ENCODE data around the gene TADA3. TPM values are rescaled to one million over a fixed set of nuclear protein-coding genes. Genes with fewer than 3 reads are reported as not detected.
"Not testable (repeated sequence)": the region's sequence is repeated elsewhere in the genome, so short reads cannot be mapped to it uniquely, and the experiment has no call there.

TADA3 gene
- polyA plus RNA-seq, 1 donor = 50.0 TPM

DNA sequence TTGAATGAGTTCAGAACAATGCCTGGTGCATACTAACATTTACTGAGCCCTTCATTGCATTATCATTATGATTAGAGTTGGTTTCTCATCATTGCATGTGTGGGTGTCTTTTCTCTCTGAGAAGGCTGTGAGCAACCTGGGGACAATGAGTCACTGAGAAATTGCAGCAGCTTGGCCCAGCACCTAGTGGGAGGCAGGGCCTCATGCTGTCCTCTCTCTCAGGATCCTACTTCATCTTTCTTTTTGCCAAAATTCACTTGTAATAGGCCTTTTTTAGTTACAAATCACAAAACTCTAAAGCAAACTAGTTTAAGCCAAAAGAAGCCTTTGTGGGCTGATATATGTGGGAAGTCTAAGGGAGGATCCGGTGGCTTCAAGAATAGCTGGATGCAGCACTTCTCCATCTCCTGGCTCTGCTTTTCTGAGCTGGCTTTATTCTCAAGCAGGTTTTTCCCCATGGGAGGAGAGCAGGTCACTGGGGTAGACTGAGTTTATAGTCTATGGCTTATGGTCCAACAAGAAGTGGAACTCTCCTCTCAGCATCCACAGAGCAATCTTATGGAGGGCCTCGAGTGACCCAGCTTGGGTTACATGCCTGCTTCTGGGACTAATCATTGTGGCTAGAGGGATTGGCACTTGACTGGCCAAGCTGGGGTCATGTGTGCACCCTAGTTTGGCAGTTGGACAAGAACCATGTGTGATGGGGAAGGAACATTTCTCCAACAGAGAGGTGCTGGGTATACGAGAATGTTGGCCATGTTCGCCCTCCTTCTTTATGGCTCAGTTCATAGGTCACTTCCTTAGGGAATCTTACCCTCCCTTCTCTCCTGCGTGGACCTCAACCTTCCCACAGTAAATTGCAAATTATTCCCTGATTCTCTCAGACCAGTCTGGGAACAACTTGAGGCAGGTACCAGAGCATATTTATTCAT lies 13.9 kb downstream of the TADA3 start:
- no peaks in the 10 kb centered on the region for H3K27me3 ChIP-seq (ENCODE audit: control insufficient read depth, insufficient read depth, low read length)
- H3K4me1 ChIP-seq (ENCODE audit: control insufficient read depth, insufficient read depth, low read length) = peaks cover 46% of the 10 kb centered on the region
- peaks cover 15% of the 10 kb centered on the region for H3K36me3 ChIP-seq (ENCODE audit: control insufficient read depth, insufficient read depth, low read length)
- no peaks in the 10 kb centered on the region for H3K9me3 ChIP-seq (ENCODE audit: control insufficient read depth, low read depth, low read length)
- no CpG with 5 or more reads among the region's 5 CpGs for WGBS (ENCODE audit: insufficient coverage, low lambda C conversion rate)
- DNase-seq = peak in 1 of 2 donors; percentile 82
- H3K27ac ChIP-seq (ENCODE audit: low read length) = peak overlapping the region; percentile 85
- H3K4me3 ChIP-seq (ENCODE audit: low read length) = no peak overlapping the region

DNA sequence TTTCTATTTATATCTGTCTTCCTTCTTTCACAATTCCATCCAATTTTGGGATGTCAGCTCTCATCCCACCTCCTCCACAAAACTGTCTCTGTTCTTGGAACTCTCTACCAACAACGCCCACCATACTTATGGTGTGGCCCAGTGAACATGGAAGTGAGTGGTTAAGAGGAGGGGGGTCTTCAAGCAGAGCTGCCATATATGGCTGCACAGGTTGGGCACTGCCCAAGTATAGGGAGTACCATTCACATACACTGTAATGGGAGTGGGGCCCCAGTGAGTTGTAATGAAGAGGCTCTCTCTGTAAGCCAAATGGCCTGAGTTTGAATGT lies 14.6 kb downstream of the TADA3 start:
- Histone ChIP-seq H3K27ac (ENCODE audit: low read length) (peak overlapping the region; percentile 85), H3K4me3 (ENCODE audit: low read length) (no peak overlapping the region), H3K4me1 (ENCODE audit: control insufficient read depth, insufficient read depth, low read length) (peaks cover 46% of the 10 kb centered on the region), H3K27me3 (ENCODE audit: control insufficient read depth, insufficient read depth, low read length) (no peaks in the 10 kb centered on the region), H3K36me3 (ENCODE audit: control insufficient read depth, insufficient read depth, low read length) (peaks cover 13% of the 10 kb centered on the region), H3K9me3 (ENCODE audit: control insufficient read depth, low read depth, low read length) (no peaks in the 10 kb centered on the region)
- DNase-seq = no peak
- no CpG with 5 or more reads among the region's 1 CpG for WGBS (ENCODE audit: insufficient coverage, low lambda C conversion rate)

DNA sequence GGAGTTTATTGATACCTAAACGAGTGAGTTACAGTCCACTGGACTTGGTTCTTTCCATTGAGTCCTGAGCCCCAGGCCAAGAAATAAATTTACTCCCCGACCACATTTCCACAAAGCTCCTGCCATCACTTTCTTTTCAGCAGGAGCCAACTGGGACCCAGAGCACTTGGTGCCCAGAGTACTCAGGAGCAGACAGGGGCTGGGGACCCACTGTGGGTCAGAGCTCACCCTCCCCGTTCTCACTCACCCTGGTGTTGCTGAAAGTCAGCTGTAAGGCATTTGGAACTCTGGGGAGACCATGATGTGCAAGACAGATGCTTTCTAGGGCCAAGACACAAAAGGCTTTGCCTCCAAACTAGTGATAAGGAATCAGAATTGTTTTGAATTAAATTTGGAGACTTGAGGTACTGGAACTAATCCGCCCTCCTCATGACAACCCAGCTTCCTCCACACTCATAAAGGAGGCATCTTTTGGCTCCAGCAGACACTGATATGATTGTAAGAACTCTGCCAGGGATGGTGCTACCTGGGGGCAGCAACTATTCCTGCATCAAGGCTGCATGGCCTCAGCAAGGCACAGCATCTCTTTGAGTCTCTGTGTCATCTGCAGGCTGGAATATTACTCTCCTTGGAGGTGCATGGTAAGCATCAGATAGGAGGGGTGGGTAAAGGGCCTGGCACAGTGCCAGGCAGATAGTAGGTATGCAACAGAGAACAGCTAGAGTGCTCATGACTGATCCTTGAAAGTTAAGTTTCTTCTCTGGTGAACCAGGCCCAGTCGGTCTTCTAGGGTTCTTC lies 15.2 kb downstream of the TADA3 start:
- H3K27ac ChIP-seq (ENCODE audit: low read length) = no peak overlapping the region
- WGBS (ENCODE audit: insufficient coverage, low lambda C conversion rate) = no CpG with 5 or more reads among the region's 5 CpGs
- peaks cover 10% of the 10 kb centered on the region for H3K36me3 ChIP-seq (ENCODE audit: control insufficient read depth, insufficient read depth, low read length)
- H3K4me3 ChIP-seq (ENCODE audit: low read length) = no peak overlapping the region
- H3K27me3 ChIP-seq (ENCODE audit: control insufficient read depth, insufficient read depth, low read length) = no peaks in the 10 kb centered on the region
- H3K9me3 ChIP-seq (ENCODE audit: control insufficient read depth, low read depth, low read length) = no peaks in the 10 kb centered on the region
- DNase-seq = no peak
- H3K4me1 ChIP-seq (ENCODE audit: control insufficient read depth, insufficient read depth, low read length) = peaks cover 45% of the 10 kb centered on the region

DNA sequence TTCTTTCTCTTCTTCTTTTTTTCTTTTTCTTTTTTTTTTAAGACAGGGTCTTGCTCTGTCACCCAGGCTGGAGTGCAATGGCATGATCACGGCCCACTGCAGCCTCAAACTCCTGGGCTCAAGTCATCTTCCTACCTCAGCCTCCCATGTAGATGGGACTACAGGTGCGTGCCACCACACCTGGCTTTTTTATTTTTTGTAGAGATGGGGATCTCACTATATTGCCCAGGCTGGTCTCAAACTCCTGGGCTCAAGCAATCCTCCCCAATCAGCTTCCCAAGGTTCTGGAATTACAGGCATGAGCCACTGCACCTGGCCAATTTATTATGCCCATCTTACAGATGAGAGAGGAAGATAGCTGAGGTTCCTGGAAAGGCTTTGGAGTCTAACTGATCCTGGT lies 21.3 kb downstream of the TADA3 start:
- H3K36me3 ChIP-seq (ENCODE audit: control insufficient read depth, insufficient read depth, low read length) = peaks cover 11% of the 10 kb centered on the region
- H3K9me3 ChIP-seq (ENCODE audit: control insufficient read depth, low read depth, low read length); DNase-seq; H3K4me3 ChIP-seq (ENCODE audit: low read length); H3K27ac ChIP-seq (ENCODE audit: low read length); H3K27me3 ChIP-seq (ENCODE audit: control insufficient read depth, insufficient read depth, low read length): not testable (repeated sequence)
- peaks cover 26% of the 10 kb centered on the region for H3K4me1 ChIP-seq (ENCODE audit: control insufficient read depth, insufficient read depth, low read length)
- no CpG with 5 or more reads among the region's 2 CpGs for WGBS (ENCODE audit: insufficient coverage, low lambda C conversion rate)

DNA sequence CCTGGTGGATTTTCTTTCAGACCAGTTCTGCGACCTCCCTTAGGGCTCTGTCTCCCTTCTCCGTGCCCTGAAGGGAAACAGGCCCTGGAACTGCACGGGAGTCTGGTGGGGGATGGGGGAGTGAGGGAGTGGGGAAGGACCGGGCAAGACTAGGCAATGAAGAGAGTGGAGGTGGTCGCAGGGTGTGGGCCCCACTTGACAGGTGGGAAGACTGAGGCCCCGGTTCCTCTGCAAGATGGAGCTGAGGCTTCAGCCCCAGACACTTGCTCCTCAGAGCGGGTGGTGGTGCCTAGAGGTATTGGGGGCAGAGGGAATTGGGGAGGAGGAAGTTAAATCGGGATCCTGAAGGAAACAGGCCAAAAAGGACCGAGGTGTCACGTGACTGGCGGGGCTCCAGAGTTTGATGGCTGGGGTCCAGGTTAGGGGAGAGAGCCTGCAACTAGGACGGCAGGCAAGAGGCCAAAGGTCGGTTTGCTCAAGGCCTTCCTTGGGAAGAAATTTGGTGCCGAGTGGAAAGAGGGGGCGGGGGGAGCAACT lies 21.9 kb downstream of the TADA3 start:
- peaks cover 18% of the 10 kb centered on the region for H3K36me3 ChIP-seq (ENCODE audit: control insufficient read depth, insufficient read depth, low read length)
- peaks cover 26% of the 10 kb centered on the region for H3K4me1 ChIP-seq (ENCODE audit: control insufficient read depth, insufficient read depth, low read length)
- WGBS (ENCODE audit: insufficient coverage, low lambda C conversion rate) = no CpG with 5 or more reads among the region's 15 CpGs
- H3K4me3 ChIP-seq (ENCODE audit: low read length) = peak overlapping the region; percentile 70
- DNase-seq = peak; percentile 64 to 84
- no peaks in the 10 kb centered on the region for H3K27me3 ChIP-seq (ENCODE audit: control insufficient read depth, insufficient read depth, low read length)
- H3K27ac ChIP-seq (ENCODE audit: low read length) = peak overlapping the region; percentile 65
- no peaks in the 10 kb centered on the region for H3K9me3 ChIP-seq (ENCODE audit: control insufficient read depth, low read depth, low read length)

DNA sequence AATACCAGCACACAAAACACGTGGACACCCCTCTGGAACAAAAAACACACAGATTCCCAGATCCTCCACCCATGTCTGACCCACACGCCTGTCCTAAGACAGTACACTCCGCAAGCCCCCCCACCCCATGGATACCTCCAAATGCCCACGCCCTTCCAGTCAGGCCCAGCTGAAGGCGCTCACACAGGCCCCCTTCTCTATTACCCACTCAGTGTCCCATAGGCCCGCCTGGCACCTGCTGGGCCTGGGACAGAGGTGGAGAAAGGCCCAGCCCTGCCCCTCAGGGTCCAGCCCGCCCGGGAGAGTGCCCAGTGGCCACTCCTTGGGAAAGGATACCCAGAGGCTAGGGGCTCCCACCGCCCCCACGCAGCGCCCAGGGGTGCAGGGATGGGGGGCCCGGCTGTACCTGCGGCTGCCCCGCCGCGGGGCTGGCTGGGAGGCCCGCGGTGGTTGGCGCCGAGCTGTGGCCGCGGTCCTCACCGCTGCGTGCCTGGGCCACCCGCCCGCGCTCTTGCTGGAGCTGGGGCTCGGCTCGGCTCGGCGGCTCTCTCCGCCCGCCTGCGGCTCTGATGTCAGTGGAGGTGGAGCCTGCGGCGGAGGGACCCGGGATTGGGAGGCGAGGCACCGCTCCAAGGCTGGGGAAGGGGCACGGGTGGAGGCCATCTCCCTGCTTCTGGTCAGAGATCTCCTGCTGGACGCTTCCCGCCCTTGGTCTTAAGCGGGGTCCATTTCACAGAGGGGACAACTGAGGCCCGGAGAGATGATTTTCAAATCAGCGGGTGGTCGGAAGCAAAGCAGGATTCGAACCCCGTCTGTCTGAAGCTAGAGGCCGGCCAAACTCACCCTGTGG lies 22.6 kb downstream of the TADA3 start, which contains the start of gene CAMK1:
Gene CAMK1, minus strand, starts transcription at position 522 of the 850 bp plus-strand sequence. CDS start 2,198 bp downstream, outside the sequence.
- Histone ChIP-seq H3K27ac (ENCODE audit: low read length) (peak within 1 kb of the TSS; percentile 65), H3K4me3 (ENCODE audit: low read length) (peak within 1 kb of the TSS; percentile 70), H3K9me3 (ENCODE audit: control insufficient read depth, low read depth, low read length) (no peaks in the 10 kb centered on the region), H3K36me3 (ENCODE audit: control insufficient read depth, insufficient read depth, low read length) (peaks cover 21% of the 10 kb centered on the region), H3K27me3 (ENCODE audit: control insufficient read depth, insufficient read depth, low read length) (no peaks in the 10 kb centered on the region), H3K4me1 (ENCODE audit: control insufficient read depth, insufficient read depth, low read length) (peaks cover 26% of the 10 kb centered on the region)
- no CpG with 5 or more reads among the region's 49 CpGs for WGBS (ENCODE audit: insufficient coverage, low lambda C conversion rate)
- peak; percentile 63 to 83 for DNase-seq

DNA sequence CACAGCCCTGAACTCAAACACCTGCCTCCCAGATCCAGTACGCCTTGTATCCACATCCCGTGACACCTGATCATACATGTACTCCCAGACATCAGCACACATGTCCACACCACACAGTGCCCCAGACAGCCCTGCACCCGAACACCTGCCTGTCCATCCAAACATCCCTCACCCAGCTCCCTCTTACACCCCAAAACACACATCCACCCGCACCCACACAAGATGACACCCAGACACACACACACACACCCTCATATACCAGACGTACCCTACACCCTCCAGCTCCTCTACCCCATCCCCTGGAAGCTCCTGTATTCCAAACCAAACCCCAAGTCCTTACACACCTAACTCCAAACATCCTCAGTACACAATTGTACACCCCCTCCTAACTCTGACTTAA lies 23.3 kb downstream of the TADA3 start:
- H3K4me3 ChIP-seq (ENCODE audit: low read length) = peak overlapping the region; percentile 70
- no peaks in the 10 kb centered on the region for H3K9me3 ChIP-seq (ENCODE audit: control insufficient read depth, low read depth, low read length)
- peak overlapping the region; percentile 51 for H3K27ac ChIP-seq (ENCODE audit: low read length)
- H3K27me3 ChIP-seq (ENCODE audit: control insufficient read depth, insufficient read depth, low read length) = no peaks in the 10 kb centered on the region
- peaks cover 21% of the 10 kb centered on the region for H3K36me3 ChIP-seq (ENCODE audit: control insufficient read depth, insufficient read depth, low read length)
- DNase-seq = peak in 1 of 2 donors; percentile 39
- H3K4me1 ChIP-seq (ENCODE audit: control insufficient read depth, insufficient read depth, low read length) = peaks cover 26% of the 10 kb centered on the region
- WGBS (ENCODE audit: insufficient coverage, low lambda C conversion rate) = no CpG with 5 or more reads among the region's 5 CpGs

DNA sequence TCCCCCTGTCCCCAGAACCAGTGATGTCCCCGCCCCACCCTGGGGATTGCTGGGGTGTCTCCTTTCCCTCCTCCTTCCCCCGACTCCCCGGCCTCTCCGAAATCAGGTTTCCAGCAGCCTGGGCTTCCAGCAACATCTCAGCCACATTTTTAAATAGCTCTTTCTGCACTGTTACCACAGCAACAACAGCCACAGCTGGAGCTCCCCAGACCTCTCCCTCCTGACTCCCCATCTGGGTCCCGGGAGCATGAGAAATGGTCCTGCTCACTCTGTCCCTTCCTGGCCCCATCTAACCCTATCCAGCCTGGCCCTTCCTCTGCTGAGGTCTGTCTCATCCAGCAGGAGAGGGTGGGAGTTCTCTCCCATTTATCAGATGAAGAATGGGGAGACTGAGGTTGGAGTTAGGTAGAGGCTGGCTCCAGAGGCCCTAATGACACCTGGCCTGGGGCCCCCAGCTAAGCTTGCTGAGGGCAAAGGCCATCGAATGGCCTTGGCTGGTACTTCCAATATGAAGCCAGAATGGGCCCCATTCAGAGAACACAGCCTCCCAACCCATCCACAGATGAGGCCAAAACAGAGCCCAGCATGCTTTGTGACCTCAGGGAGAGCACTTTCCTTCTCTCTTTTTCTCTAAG lies 24.0 kb downstream of the TADA3 start:
- WGBS (ENCODE audit: insufficient coverage, low lambda C conversion rate) = 60% methylated on average over 1 of the region's 6 CpGs
- Histone ChIP-seq H3K27ac (ENCODE audit: low read length) (no peak overlapping the region), H3K4me3 (ENCODE audit: low read length) (peak overlapping the region; percentile 70), H3K4me1 (ENCODE audit: control insufficient read depth, insufficient read depth, low read length) (peaks cover 26% of the 10 kb centered on the region), H3K9me3 (ENCODE audit: control insufficient read depth, low read depth, low read length) (no peaks in the 10 kb centered on the region), H3K36me3 (ENCODE audit: control insufficient read depth, insufficient read depth, low read length) (peaks cover 21% of the 10 kb centered on the region), H3K27me3 (ENCODE audit: control insufficient read depth, insufficient read depth, low read length) (no peaks in the 10 kb centered on the region)
- DNase-seq = peak in 1 of 2 donors; percentile 27

DNA sequence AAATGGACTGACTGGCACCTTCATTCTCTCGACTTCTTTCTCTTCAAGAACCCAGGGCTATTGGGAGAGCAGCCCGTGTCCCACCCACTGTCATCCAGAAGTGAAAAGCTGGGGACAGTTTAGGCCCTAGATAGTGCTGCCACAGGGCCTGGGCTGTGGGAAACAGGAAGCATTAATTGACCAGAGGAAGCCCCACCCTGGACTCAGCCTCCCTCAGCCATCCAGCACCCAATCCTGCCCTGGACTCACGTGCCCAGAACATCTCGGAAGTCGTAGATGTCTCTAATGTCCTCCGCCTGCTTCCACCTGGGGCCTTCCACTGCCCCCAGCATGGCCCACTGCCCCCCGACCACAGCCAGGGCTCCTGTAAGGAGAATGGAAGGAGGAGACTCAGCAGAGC lies 24.9 kb downstream of the TADA3 start:
- Histone ChIP-seq H3K9me3 (ENCODE audit: control insufficient read depth, low read depth, low read length) (no peaks in the 10 kb centered on the region), H3K27ac (ENCODE audit: low read length) (no peak overlapping the region), H3K36me3 (ENCODE audit: control insufficient read depth, insufficient read depth, low read length) (peaks cover 25% of the 10 kb centered on the region), H3K27me3 (ENCODE audit: control insufficient read depth, insufficient read depth, low read length) (no peaks in the 10 kb centered on the region), H3K4me1 (ENCODE audit: control insufficient read depth, insufficient read depth, low read length) (peaks cover 26% of the 10 kb centered on the region), H3K4me3 (ENCODE audit: low read length) (no peak overlapping the region)
- WGBS (ENCODE audit: insufficient coverage, low lambda C conversion rate) = no CpG with 5 or more reads among the region's 7 CpGs
- DNase-seq = no peak
